OCI-LY7 (cell line): ENCODE measurements around the gene PLCB2. TPM values are rescaled to one million over a fixed set of nuclear protein-coding genes. Genes with fewer than 3 reads are reported as not detected.

Source experiments
- BruUV-seq: library from RNA; stranded (reverse); fragments of 400-500 nt; replicated peaks from 2 replicates; lab custom pipeline; 2021; lab: Mats Ljungman, UMichigan
- CTCF ChIA-PET: fragments of 300-600 bp; sonication (Branson Sonifier 250); formaldehyde crosslinking; loops from one replicate; lab custom pipeline; 2022; ENCODE audit warnings: antibody characterized with exemption; ENCODE audit not compliant: unreplicated experiment; lab: Charles Lee
- POLR2A ChIA-PET: fragments of 300-600 bp; sonication (Branson Sonifier 250); formaldehyde crosslinking; loops from one replicate; lab custom pipeline; 2022; ENCODE audit warnings: antibody characterized with exemption; lab: Charles Lee
- DNase-seq: peaks from one replicate; pipeline ENCODE4 v3.0.0-alpha.2; 2015; ENCODE audit warnings: low spot score
- H2AFZ ChIP-seq: fragments of 200-600 bp; sonication (generic), shearing (Covaris generic); 2 replicates; pipeline ENCODE4 v1.6.1; 2014; ENCODE audit warnings: mild to moderate bottlenecking, antibody characterized with exemption, low read length, moderate library complexity
- H3K27ac ChIP-seq: fragments of 200-600 bp; sonication (generic); 2 replicates; pipeline ENCODE4 v1.5.1; 2014; ENCODE audit warnings: mixed run types, low read depth, mild to moderate bottlenecking, moderate library complexity, low read length, inconsistent platforms; ENCODE audit not compliant: poor library complexity, severe bottlenecking
- H3K36me3 ChIP-seq: fragments of 200-600 bp; sonication (generic); 2 replicates; pipeline ENCODE4 v1.6.1; 2014; ENCODE audit warnings: mild to moderate bottlenecking, antibody characterized with exemption, low read length, moderate library complexity, mixed read lengths; ENCODE audit not compliant: insufficient read depth
- H3K4me1 ChIP-seq: fragments of 200-600 bp; sonication (generic); 2 replicates; pipeline ENCODE4 v1.5.1; 2014; ENCODE audit warnings: mild to moderate bottlenecking, low read length; ENCODE audit not compliant: insufficient read depth, poor library complexity, severe bottlenecking
- H3K4me2 ChIP-seq: fragments of 200-600 bp; sonication (generic); 2 replicates; pipeline ENCODE4 v1.6.1; 2014; ENCODE audit warnings: mild to moderate bottlenecking, low read length
- H3K4me3 ChIP-seq: fragments of 200-600 bp; sonication (generic); 2 replicates; pipeline ENCODE4 v1.5.1; 2014; ENCODE audit warnings: mild to moderate bottlenecking, low read depth, low read length; ENCODE audit not compliant: poor library complexity, severe bottlenecking
- H3K79me2 ChIP-seq: fragments of 200-600 bp; sonication (generic); 2 replicates; pipeline ENCODE4 v1.6.1; 2016; ENCODE audit warnings: low read depth, mild to moderate bottlenecking, low read length, moderate library complexity, mixed read lengths; ENCODE audit not compliant: insufficient read depth
- H3K9me2 ChIP-seq: fragments of 200-600 bp; sonication (generic); 2 replicates; pipeline ENCODE4 v1.6.1; 2016; ENCODE audit warnings: mild to moderate bottlenecking, low read length, mixed read lengths; ENCODE audit not compliant: insufficient read depth
- H3K9me3 ChIP-seq: fragments of 200-600 bp; sonication (generic); 2 replicates; pipeline ENCODE4 v1.6.1; 2014; ENCODE audit warnings: mild to moderate bottlenecking, mixed run types, low read length, mixed read lengths
- H4K20me1 ChIP-seq: fragments of 200-600 bp; sonication (generic); 2 replicates; pipeline ENCODE4 v1.6.1; 2014; ENCODE audit warnings: mild to moderate bottlenecking, antibody characterized with exemption, low read length, moderate library complexity, mixed read lengths; ENCODE audit not compliant: insufficient read depth
- EZH2phosphoT487 ChIP-seq: fragments of 200-600 bp; sonication (generic); IDR thresholded peaks from 2 replicates; pipeline ENCODE4 v1.6.1; 2018; ENCODE audit warnings: low read depth, borderline replicate concordance, mild to moderate bottlenecking, mixed run types, antibody characterized with exemption, low read length, moderate library complexity, mixed read lengths
- intact Hi-C: fragments of 100-400 bp; cut with micrococcal nuclease; formaldehyde crosslinking; loops from one replicate; pipeline ENCODE4 v1.10.0; 2022; ENCODE audit not compliant: unreplicated experiment
- total RNA-seq, 2 experiments: library from RNA; depleted of rRNA in 1 of 2; stranded (reverse); fragments of >200 nt in 1 of 2; shearing (Covaris generic) in 1 of 2; gene quantifications; 2 replicates each; pipeline ENCODE4 v1.2.3, GENCODE V29; 2014 to 2022
- TF ChIP-seq, protein P1 (sequence below): fragments of 200-600 bp; sonication (generic); conservative IDR thresholded peaks from 2 replicates; pipeline ENCODE4 v1.5.1; 2014; ENCODE audit warnings: mild to moderate bottlenecking, antibody characterized with exemption, low read length, moderate library complexity, mixed read lengths

The PLCB2 gene
- total RNA-seq, 2 experiments from 2014 or later, result 9.6 TPM; not detected in 1

DNA sequence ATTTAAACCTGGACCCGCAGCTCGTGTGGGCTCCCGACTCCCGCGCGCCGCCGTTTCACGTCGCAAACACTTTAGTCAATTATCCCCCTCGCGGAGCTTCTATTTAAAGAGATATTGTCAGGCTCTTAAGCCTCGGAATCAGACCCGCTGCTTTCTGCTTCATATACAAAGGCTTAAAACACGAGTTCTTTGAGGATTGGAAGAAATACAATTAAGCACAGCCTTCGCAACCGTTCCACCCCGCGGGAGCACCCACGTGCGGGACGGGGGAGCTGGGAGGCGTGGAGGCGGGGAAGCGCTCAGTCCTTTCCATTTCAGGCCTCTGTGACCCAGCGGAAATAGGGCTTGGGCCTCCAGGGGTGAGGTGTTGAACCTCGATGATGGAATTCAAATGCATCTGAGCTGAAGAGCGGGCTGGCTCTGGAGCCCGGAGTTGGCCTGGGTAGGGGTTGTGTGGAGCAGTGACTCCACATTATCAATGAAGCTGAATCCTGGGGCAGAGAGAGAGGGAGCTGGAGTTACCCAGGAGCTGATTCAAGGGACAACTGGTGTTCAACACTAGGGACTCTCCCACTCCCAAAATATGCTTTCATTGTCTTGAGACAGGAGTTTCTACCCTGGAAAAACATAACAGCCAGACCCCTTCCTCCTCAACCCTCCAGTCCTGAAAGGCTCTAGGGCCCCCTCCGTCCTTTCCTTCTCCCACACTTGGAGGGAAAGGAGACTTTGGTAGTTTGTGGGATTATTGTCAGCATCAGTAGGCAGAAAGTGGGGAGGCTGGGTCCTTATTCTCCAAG lies 27.3 kb downstream of the PLCB2 start:
- Histone ChIP-seq H3K4me2 (no peak overlapping the region), H3K4me1 (peaks cover 13% of the 10 kb centered on the region), H3K4me3 (no peak overlapping the region), H3K79me2 (no peaks in the 10 kb centered on the region), H3K9me2 (no peaks in the 10 kb centered on the region), H3K9me3 (no peaks in the 10 kb centered on the region), H4K20me1 (no peaks in the 10 kb centered on the region), H2AFZ (no peak overlapping the region), H3K27ac (no peak overlapping the region), H3K36me3 (no peaks in the 10 kb centered on the region)
- intact Hi-C loops, result no loop called here
- POLR2A ChIA-PET, result no interaction called here
- CTCF ChIA-PET, result interaction anchor here (0.8 kb wide), 1 partner anchor 233 kb away, joined by 3 read pairs; no protein-coding TSS in a partner anchor
- TF ChIP-seq, protein P1, sequence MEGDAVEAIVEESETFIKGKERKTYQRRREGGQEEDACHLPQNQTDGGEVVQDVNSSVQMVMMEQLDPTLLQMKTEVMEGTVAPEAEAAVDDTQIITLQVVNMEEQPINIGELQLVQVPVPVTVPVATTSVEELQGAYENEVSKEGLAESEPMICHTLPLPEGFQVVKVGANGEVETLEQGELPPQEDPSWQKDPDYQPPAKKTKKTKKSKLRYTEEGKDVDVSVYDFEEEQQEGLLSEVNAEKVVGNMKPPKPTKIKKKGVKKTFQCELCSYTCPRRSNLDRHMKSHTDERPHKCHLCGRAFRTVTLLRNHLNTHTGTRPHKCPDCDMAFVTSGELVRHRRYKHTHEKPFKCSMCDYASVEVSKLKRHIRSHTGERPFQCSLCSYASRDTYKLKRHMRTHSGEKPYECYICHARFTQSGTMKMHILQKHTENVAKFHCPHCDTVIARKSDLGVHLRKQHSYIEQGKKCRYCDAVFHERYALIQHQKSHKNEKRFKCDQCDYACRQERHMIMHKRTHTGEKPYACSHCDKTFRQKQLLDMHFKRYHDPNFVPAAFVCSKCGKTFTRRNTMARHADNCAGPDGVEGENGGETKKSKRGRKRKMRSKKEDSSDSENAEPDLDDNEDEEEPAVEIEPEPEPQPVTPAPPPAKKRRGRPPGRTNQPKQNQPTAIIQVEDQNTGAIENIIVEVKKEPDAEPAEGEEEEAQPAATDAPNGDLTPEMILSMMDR, result no peak
- no peak for DNase-seq
- no TSS peak for BruUV-seq

GRCh38 chr15:40279437-40280141 lies 28.1 kb downstream of the PLCB2 start:
- POLR2A ChIA-PET, result interaction anchor here (1.0 kb wide), 1 partner anchor 31 kb away, joined by 3 read pairs; no protein-coding TSS in a partner anchor

More at GRCh38 chr15:40279437-40280141, 28.1 kb downstream of the PLCB2 start:
- CTCF ChIA-PET, result interaction anchor here (0.5 to 1.3 kb wide), 6 partner anchors 30 to 232 kb away, joined by 3 to 4 read pairs (median 3); no protein-coding TSS in a partner anchor
- Histone ChIP-seq H2AFZ (no peak overlapping the region), H3K79me2 (no peaks in the 10 kb centered on the region), H4K20me1 (no peaks in the 10 kb centered on the region), H3K4me3 (no peak overlapping the region), H3K9me2 (no peaks in the 10 kb centered on the region), H3K9me3 (no peaks in the 10 kb centered on the region), H3K4me1 (peaks cover 13% of the 10 kb centered on the region), H3K36me3 (no peaks in the 10 kb centered on the region; the same call in 1 of the 2 replicates), H3K27ac (no peak overlapping the region), H3K4me2 (no peak overlapping the region)
- no TSS peak for BruUV-seq
- TF ChIP-seq, protein P1, result peak; percentile 99
- no peak for TF ChIP-seq EZH2phosphoT487
- intact Hi-C loops, result loop anchor here (1.0 kb wide), 2 partner anchors 31 to 59 kb away; no protein-coding TSS in a partner anchor
- peak; percentile 52 for DNase-seq
